NT2/D1 (cell line): ENCODE results near the gene PLCB1.

Source experiments
- DNase-seq: peaks from one replicate; pipeline ENCODE4 v3.0.0-alpha.2; 2011; ENCODE audit warnings: low read depth, low spot score
- H3K27me3 ChIP-seq: 2 replicates; pipeline ENCODE4 v1.6.0; 2011; ENCODE audit warnings: mild to moderate bottlenecking; ENCODE audit not compliant: insufficient read length, insufficient read depth
- H3K36me3 ChIP-seq: 2 replicates; pipeline ENCODE4 v1.6.1; 2011; ENCODE audit warnings: mild to moderate bottlenecking, low read length, mixed read lengths; ENCODE audit not compliant: insufficient read depth, insufficient read length
- H3K4me1 ChIP-seq: 2 replicates; pipeline ENCODE4 v1.5.1; 2011; ENCODE audit not compliant: insufficient read depth, insufficient read length
- H3K4me3 ChIP-seq: 2 replicates; pipeline ENCODE4 v1.5.1; 2011; ENCODE audit warnings: low read depth; ENCODE audit not compliant: insufficient read length
- H3K9ac ChIP-seq: 2 replicates; pipeline ENCODE4 v1.6.0; 2011; ENCODE audit warnings: low read depth; ENCODE audit not compliant: insufficient read length
- H3K9me3 ChIP-seq: 2 replicates; pipeline ENCODE4 v1.5.1; 2011; ENCODE audit warnings: mild to moderate bottlenecking, low read length; ENCODE audit not compliant: insufficient read depth
- SUZ12 ChIP-seq: IDR thresholded peaks from 2 replicates; pipeline ENCODE4 v1.6.1; 2011; ENCODE audit not compliant: insufficient read length, insufficient read depth; ENCODE audit errors: extremely low read depth
- YY1 ChIP-seq: IDR thresholded peaks from 2 replicates; pipeline ENCODE4 v1.6.1; 2011; ENCODE audit not compliant: insufficient read length, insufficient read depth
- ZNF274 ChIP-seq: IDR thresholded peaks from 2 replicates; pipeline ENCODE4 v1.6.1; 2011; ENCODE audit warnings: mild to moderate bottlenecking, low read depth, low read length

The PLCB1 gene

GRCh38 chr20:8203366-8203765 is 71.3 kb downstream of the PLCB1 start:
- no peaks in the 10 kb centered on the region for H3K4me1 ChIP-seq
- TF ChIP-seq YY1, result no peak
- no peak for TF ChIP-seq ZNF274
- TF ChIP-seq SUZ12, result no peak
- no peaks in the 10 kb centered on the region for H3K27me3 ChIP-seq
- no peak overlapping the region for H3K9ac ChIP-seq
- no peak overlapping the region for H3K4me3 ChIP-seq
- no peaks in the 10 kb centered on the region for H3K9me3 ChIP-seq
- no peaks in the 10 kb centered on the region for H3K36me3 ChIP-seq
- DNase-seq, result no peak

- no peak overlapping the region for H3K4me3 ChIP-seq
- H3K27me3 ChIP-seq, result no peaks in the 10 kb centered on the region
- H3K4me1 ChIP-seq, result no peaks in the 10 kb centered on the region
- no peaks in the 10 kb centered on the region for H3K9me3 ChIP-seq
- no peak for DNase-seq
- no peak overlapping the region for H3K9ac ChIP-seq
- TF ChIP-seq YY1 (no peak), SUZ12 (no peak), ZNF274 (no peak)
- no peaks in the 10 kb centered on the region for H3K36me3 ChIP-seq
These were observed 73.9 kb downstream of the PLCB1 start for GRCh38 chr20:8205996-8206395.

- Histone ChIP-seq H3K9ac (no peak overlapping the region), H3K4me1 (no peaks in the 10 kb centered on the region), H3K9me3 (no peaks in the 10 kb centered on the region), H3K36me3 (no peaks in the 10 kb centered on the region), H3K27me3 (no peaks in the 10 kb centered on the region), H3K4me3 (no peak overlapping the region)
- no peak for DNase-seq
- TF ChIP-seq ZNF274 (no peak), SUZ12 (no peak), YY1 (no peak)
These were observed 76.2 kb downstream of the PLCB1 start for GRCh38 chr20:8208226-8208625.

GRCh38 chr20:8209061-8209460 is 77.0 kb downstream of the PLCB1 start:
- H3K4me3 ChIP-seq, result no peak overlapping the region
- no peaks in the 10 kb centered on the region for H3K36me3 ChIP-seq
- DNase-seq, result no peak
- H3K27me3 ChIP-seq, result no peaks in the 10 kb centered on the region
- H3K4me1 ChIP-seq, result no peaks in the 10 kb centered on the region
- H3K9me3 ChIP-seq, result no peaks in the 10 kb centered on the region
- TF ChIP-seq YY1, result no peak
- no peak for TF ChIP-seq SUZ12
- TF ChIP-seq ZNF274, result no peak
- no peak overlapping the region for H3K9ac ChIP-seq

- no peak overlapping the region for H3K4me3 ChIP-seq
- TF ChIP-seq SUZ12 (no peak), ZNF274 (no peak), YY1 (no peak)
- no peaks in the 10 kb centered on the region for H3K27me3 ChIP-seq
- no peak overlapping the region for H3K9ac ChIP-seq
- no peak for DNase-seq
- H3K9me3 ChIP-seq, result no peaks in the 10 kb centered on the region
- no peaks in the 10 kb centered on the region for H3K36me3 ChIP-seq
- H3K4me1 ChIP-seq, result no peaks in the 10 kb centered on the region
These were observed 78.7 kb downstream of the PLCB1 start for GRCh38 chr20:8210749-8211148.

- Histone ChIP-seq H3K9ac (no peak overlapping the region), H3K27me3 (no peaks in the 10 kb centered on the region), H3K4me1 (no peaks in the 10 kb centered on the region), H3K36me3 (no peaks in the 10 kb centered on the region), H3K4me3 (no peak overlapping the region), H3K9me3 (no peaks in the 10 kb centered on the region)
- DNase-seq, result no peak
- no peak for TF ChIP-seq YY1
- TF ChIP-seq ZNF274, result no peak
- no peak for TF ChIP-seq SUZ12
These were observed 80.2 kb downstream of the PLCB1 start for GRCh38 chr20:8212286-8212685.

GRCh38 chr20:8213270-8213669 is 81.2 kb downstream of the PLCB1 start:
- Histone ChIP-seq H3K4me3 (no peak overlapping the region), H3K9me3 (no peaks in the 10 kb centered on the region), H3K4me1 (no peaks in the 10 kb centered on the region), H3K27me3 (no peaks in the 10 kb centered on the region), H3K36me3 (no peaks in the 10 kb centered on the region), H3K9ac (no peak overlapping the region)
- TF ChIP-seq YY1 (no peak), ZNF274 (no peak), SUZ12 (no peak)
- no peak for DNase-seq
